H9 (cell line): ENCODE results near the gene ZNF770. TPM values are rescaled to one million over a fixed set of nuclear protein-coding genes. Genes with fewer than 3 reads are reported as not detected.

ENCODE experiments used
- DNase-seq: peaks from one replicate; pipeline ENCODE4 v3.0.0-alpha.2; 2017
- H2AFZ ChIP-seq: one replicate; pipeline ENCODE4 v1.6.1; 2013; ENCODE audit warnings: mild to moderate bottlenecking, low read length, control low read depth, moderate library complexity
- H2AK5ac ChIP-seq: 2 replicates; pipeline ENCODE4 v1.6.1; 2013; ENCODE audit warnings: low read length, control low read depth, mixed read lengths; ENCODE audit not compliant: insufficient read length
- H2BK120ac ChIP-seq: one replicate; pipeline ENCODE4 v1.6.1; 2013; ENCODE audit warnings: low read depth, mild to moderate bottlenecking, low read length, control low read depth, inconsistent platforms; ENCODE audit not compliant: poor library complexity, severe bottlenecking
- H2BK12ac ChIP-seq: 2 replicates; pipeline ENCODE4 v1.6.1; 2013; ENCODE audit warnings: low read length, control low read depth, mixed read lengths, low read depth; ENCODE audit not compliant: insufficient read length
- H2BK15ac ChIP-seq: 2 replicates; pipeline ENCODE4 v1.6.1; 2013; ENCODE audit warnings: low read depth, low read length, control low read depth
- H2BK20ac ChIP-seq: one replicate; pipeline ENCODE4 v1.6.1; 2013; ENCODE audit warnings: low read depth, mild to moderate bottlenecking, low read length, control low read depth, inconsistent platforms; ENCODE audit not compliant: poor library complexity, severe bottlenecking
- H2BK5ac ChIP-seq: 2 replicates; pipeline ENCODE4 v1.6.1; 2013; ENCODE audit warnings: low read length, control low read depth, mixed read lengths; ENCODE audit not compliant: insufficient read length
- H3K14ac ChIP-seq: 2 replicates; pipeline ENCODE4 v1.6.1; 2013; ENCODE audit warnings: low read length, control low read depth; ENCODE audit not compliant: insufficient read depth
- H3K18ac ChIP-seq: 2 replicates; pipeline ENCODE4 v1.6.1; 2013; ENCODE audit warnings: low read depth, mild to moderate bottlenecking, mixed read lengths, low read length, control low read depth; ENCODE audit not compliant: insufficient read length
- H3K23ac ChIP-seq: 2 replicates; pipeline ENCODE4 v1.6.1; 2013; ENCODE audit warnings: low read length, control low read depth, mixed read lengths, low read depth; ENCODE audit not compliant: insufficient read length
- H3K23me2 ChIP-seq: 2 replicates; pipeline ENCODE4 v1.6.1; 2013; ENCODE audit warnings: low read depth, mild to moderate bottlenecking, mixed read lengths, low read length, control low read depth; ENCODE audit not compliant: insufficient read length, poor library complexity, severe bottlenecking
- H3K27ac ChIP-seq: 2 replicates; pipeline ENCODE4 v1.5.1; 2013; ENCODE audit warnings: low read length, control low read depth, mixed read lengths, low read depth; ENCODE audit not compliant: insufficient read length
- H3K27me3 ChIP-seq: 2 replicates; pipeline ENCODE4 v1.6.1; 2013; ENCODE audit warnings: low read length, control low read depth, inconsistent platforms; ENCODE audit not compliant: insufficient read depth
- H3K4ac ChIP-seq: 2 replicates; pipeline ENCODE4 v1.6.1; 2013; ENCODE audit warnings: low read depth, mild to moderate bottlenecking, control low read depth, inconsistent platforms, low read length, moderate library complexity
- H3K4me1 ChIP-seq: 2 replicates; pipeline ENCODE4 v1.6.1; 2013; ENCODE audit warnings: low read length, control low read depth, inconsistent platforms; ENCODE audit not compliant: insufficient read depth
- H3K4me2 ChIP-seq: 2 replicates; pipeline ENCODE4 v1.6.1; 2013; ENCODE audit warnings: low read length, control low read depth, mixed read lengths; ENCODE audit not compliant: insufficient read length, insufficient read depth
- H3K56ac ChIP-seq: 2 replicates; pipeline ENCODE4 v1.6.1; 2013; ENCODE audit warnings: low read depth, mild to moderate bottlenecking, mixed read lengths, low read length, control low read depth; ENCODE audit not compliant: insufficient read length
- H3K79me1 ChIP-seq: 2 replicates; pipeline ENCODE4 v1.6.1; 2013; ENCODE audit warnings: low read depth, mild to moderate bottlenecking, moderate library complexity, low read length, control low read depth, inconsistent platforms; ENCODE audit not compliant: insufficient read depth, poor library complexity, severe bottlenecking
- H3K79me2 ChIP-seq: 2 replicates; pipeline ENCODE4 v1.6.1; 2013; ENCODE audit warnings: low read length, control low read depth, inconsistent platforms; ENCODE audit not compliant: insufficient read depth
- H3K9ac ChIP-seq: 2 replicates; pipeline ENCODE4 v1.6.1; 2013; ENCODE audit warnings: low read length, control low read depth, mixed read lengths; ENCODE audit not compliant: insufficient read length; ENCODE audit errors: extremely low read depth
- H3K9me3 ChIP-seq: one replicate; pipeline ENCODE4 v1.6.1; 2013; ENCODE audit warnings: low read depth, low read length, inconsistent platforms; ENCODE audit not compliant: control insufficient read depth
- H3T11ph ChIP-seq: one replicate; pipeline ENCODE4 v1.6.1; 2013; ENCODE audit warnings: mild to moderate bottlenecking, low read length, control low read depth, inconsistent platforms
- H4K20me1 ChIP-seq: one replicate; pipeline ENCODE4 v1.6.1; 2013; ENCODE audit not compliant: control insufficient read depth, insufficient read length, insufficient read depth
- H4K5ac ChIP-seq: 2 replicates; pipeline ENCODE4 v1.6.1; 2013; ENCODE audit warnings: low read depth, mild to moderate bottlenecking, mixed read lengths, low read length, control low read depth; ENCODE audit not compliant: insufficient read length
- H4K8ac ChIP-seq: replicated peaks from 2 replicates; pipeline ENCODE4 v1.6.1; 2013; ENCODE audit warnings: low read length, control low read depth, mixed read lengths, low read depth; ENCODE audit not compliant: insufficient read length
- H4K91ac ChIP-seq: 2 replicates; pipeline ENCODE4 v1.6.1; 2013; ENCODE audit warnings: low read depth, mild to moderate bottlenecking, moderate library complexity, mixed read lengths, low read length, control low read depth; ENCODE audit not compliant: insufficient read length
- H3K27ac Mint-ChIP-seq, 3 experiments: 2 replicates in 2 of 3; 3 replicates in 1 of 3; pipeline ENCODE4 v1.8.0; 2020 to 2021; ENCODE audit warnings: mixed read lengths in 3 of 3, mild to moderate bottlenecking in 1 of 3, moderate library complexity in 1 of 3
- H3K27me3 Mint-ChIP-seq: 2 replicates; pipeline ENCODE4 v1.8.0; 2021; ENCODE audit warnings: low read depth, mild to moderate bottlenecking, moderate library complexity, mixed read lengths
- H3K36me3 Mint-ChIP-seq, 3 experiments: 2 replicates in 2 of 3; 3 replicates in 1 of 3; pipeline ENCODE4 v1.8.0; 2020 to 2021; ENCODE audit warnings: low read depth in 3 of 3, mixed read lengths in 3 of 3; ENCODE audit not compliant: insufficient read depth in 1 of 3
- H3K4me1 Mint-ChIP-seq, 2 experiments: 2 replicates each; pipeline ENCODE4 v1.8.0; 2020; ENCODE audit warnings: mixed read lengths in 2 of 2
- H3K4me3 Mint-ChIP-seq, 2 experiments: 2 replicates in 1 of 2; 3 replicates in 1 of 2; pipeline ENCODE4 v1.8.0; 2020 to 2021; ENCODE audit warnings: mild to moderate bottlenecking in 2 of 2, mixed read lengths in 2 of 2, moderate library complexity in 1 of 2
- H3K9me3 Mint-ChIP-seq, 2 experiments: 2 replicates in 1 of 2; 3 replicates in 1 of 2; pipeline ENCODE4 v1.8.0; 2020; ENCODE audit warnings: mild to moderate bottlenecking in 2 of 2, mixed read lengths in 2 of 2, moderate library complexity in 1 of 2
- CTCF ChIP-seq: fragments of 200-600 bp; sonication (generic); conservative IDR thresholded peaks from 3 replicates; pipeline ENCODE4 v1.8.0; 2021; ENCODE audit warnings: antibody characterized with exemption, mild to moderate bottlenecking
- WGBS: extraction: QIAGEN DNeasy Blood & Tissue Kit; methylation state at CpG from one replicate; pipeline ENCODE4 v1.1.7; 2013; ENCODE audit warnings: missing lambda C conversion rate, low lambda C conversion rate, mixed read lengths; ENCODE audit not compliant: insufficient read length; ENCODE audit errors: extremely low coverage; 5-methylcytosine and 5-hydroxymethylcytosine counted together
- total RNA-seq: library from RNA; stranded (reverse); gene quantifications from 2 replicates; pipeline ENCODE4 v1.2.1, GENCODE V29; 2021

The ZNF770 gene
- total RNA-seq, 1 experiment from 2014 or later: 111 TPM

GRCh38 chr15:34987609-34988026 lies 469 bp downstream of the ZNF770 start:
- Histone ChIP-seq H3K56ac (peak overlapping the region; percentile 9), H3K18ac (peak overlapping the region; percentile 63), H2AK5ac (no peak overlapping the region), H4K5ac (no peak overlapping the region), H3K4me1 (peaks cover 2% of the 10 kb centered on the region; the same call in 1 of the 2 replicates), H3K14ac (peak overlapping the region; percentile 82), H3K4ac (no peak overlapping the region), H3K79me1 (no peaks in the 10 kb centered on the region), H3K23me2 (peaks cover 8% of the 10 kb centered on the region), H3K23ac (no peak overlapping the region), H2AFZ (no peak overlapping the region), H2BK5ac (peak overlapping the region; percentile 42), H4K91ac (no peak overlapping the region), H2BK15ac (no peak overlapping the region), H3K79me2 (peaks cover 27% of the 10 kb centered on the region), H2BK12ac (no peak overlapping the region), H2BK120ac (no peak overlapping the region), H3T11ph (no peak overlapping the region), H3K9me3 (no peaks in the 10 kb centered on the region), H3K27me3 (no peaks in the 10 kb centered on the region), H4K20me1 (no peaks in the 10 kb centered on the region), H3K27ac (no peak overlapping the region), H4K8ac (no peak overlapping the region), H3K9ac (peak overlapping the region; percentile 94), H2BK20ac (no peak overlapping the region), H3K4me2 (peak overlapping the region; percentile 75)
- peaks cover 11 to 43% (median 17%) of the 10 kb centered on the region in 3 experiments; a peak in 6 of 7 replicates for H3K36me3 Mint-ChIP-seq
- WGBS: no CpG with 5 or more reads among the region's 16 CpGs
- H3K4me3 Mint-ChIP-seq: peak overlapping the region; percentile 98
- H3K27me3 Mint-ChIP-seq: no peaks in the 10 kb centered on the region
- TF ChIP-seq CTCF: no peak
- peaks cover 27 to 38% of the 10 kb centered on the region in 2 experiments for H3K4me1 Mint-ChIP-seq
- H3K27ac Mint-ChIP-seq: peak overlapping the region; percentile 95 to 98 (median 98)
- DNase-seq: no peak
- H3K9me3 Mint-ChIP-seq: no peaks in the 10 kb centered on the region
